IPS DF 6.9 (cell line): ENCODE results near the gene TFR2.

Experiments used
- DNase-seq: peaks from one replicate; pipeline ENCODE4 v3.0.0-alpha.2; 2013; ENCODE audit warnings: low read depth, low spot score
- H3K27ac ChIP-seq: one replicate; pipeline ENCODE4 v1.5.1; 2013; ENCODE audit warnings: low read length, control low read depth
- H3K27me3 ChIP-seq: 2 replicates; pipeline ENCODE4 v1.6.1; 2013; ENCODE audit warnings: mild to moderate bottlenecking, low read length; ENCODE audit not compliant: control insufficient read depth, insufficient read depth
- H3K36me3 ChIP-seq: 2 replicates; pipeline ENCODE4 v1.6.1; 2013; ENCODE audit warnings: low read length; ENCODE audit not compliant: control insufficient read depth, insufficient read depth
- H3K4me1 ChIP-seq: 2 replicates; pipeline ENCODE4 v1.6.1; 2013; ENCODE audit warnings: low read length; ENCODE audit not compliant: control insufficient read depth, insufficient read depth
- H3K4me3 ChIP-seq: 2 replicates; pipeline ENCODE4 v1.5.1; 2013; ENCODE audit warnings: mild to moderate bottlenecking, low read length
- H3K9me3 ChIP-seq: 2 replicates; pipeline ENCODE4 v1.6.1; 2013; ENCODE audit warnings: low read length, inconsistent platforms; ENCODE audit not compliant: control insufficient read depth, insufficient read depth
- WGBS: extraction: QIAGEN DNeasy Blood & Tissue Kit; methylation state at CpG from one replicate; pipeline ENCODE4 v1.1.7; 2013; ENCODE audit warnings: mixed read lengths, missing lambda C conversion rate; ENCODE audit not compliant: insufficient read length, insufficient coverage; 5-methylcytosine and 5-hydroxymethylcytosine counted together

The TFR2 gene

GRCh38 chr7:100641463-100641859 is at the start of gene TFR2:
Gene TFR2 (minus strand): TSS chr7:100641552. CDS start chr7:100641509, 43 bp downstream.
- H3K27me3 ChIP-seq = no peaks in the 10 kb centered on the region

DNA sequence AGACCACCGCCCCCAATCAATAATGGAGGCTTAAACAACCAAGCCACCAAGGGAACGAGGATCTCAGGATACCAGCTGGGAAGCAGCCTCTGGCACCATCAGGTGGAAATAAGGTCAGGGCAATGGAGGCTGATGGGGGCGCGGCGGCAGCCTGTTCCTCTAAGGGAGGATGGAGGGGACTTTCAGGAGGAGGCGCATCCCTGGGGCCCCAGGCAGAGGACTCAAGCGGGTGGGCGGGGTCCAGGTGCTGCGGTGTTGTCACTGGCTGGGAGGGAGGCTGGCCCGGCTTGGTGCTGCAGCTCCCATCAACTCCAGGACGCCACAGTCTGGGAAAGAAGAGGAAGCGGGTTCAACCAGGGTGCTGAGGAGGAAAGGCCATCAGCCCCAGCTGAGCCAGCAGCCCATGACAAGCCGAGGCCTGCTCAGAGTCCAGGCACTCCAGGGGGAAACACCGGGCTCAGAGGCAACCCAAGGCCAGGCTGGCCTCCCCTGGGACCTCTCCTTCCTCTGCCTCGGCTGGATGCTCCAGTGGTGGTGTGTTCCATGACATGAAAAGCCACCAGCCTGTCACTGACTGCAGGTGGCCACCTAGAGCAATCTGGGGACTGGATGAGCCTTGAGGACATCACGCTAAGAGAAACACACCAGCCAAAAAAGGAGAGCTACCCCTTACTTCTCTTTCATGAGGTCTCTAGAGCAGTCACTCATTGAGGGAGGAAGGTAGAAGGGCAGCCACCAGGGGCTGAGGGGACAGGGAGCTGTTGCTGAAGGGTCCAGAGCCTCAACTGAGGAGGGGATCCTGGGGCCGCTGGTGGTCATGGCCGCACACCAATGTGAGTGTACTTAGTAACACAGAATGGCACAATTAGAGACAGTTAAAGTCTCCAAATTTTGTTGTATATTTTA is 48.1 kb upstream of the TFR2 start:
- no peak overlapping the region for H3K4me3 ChIP-seq
- peaks cover 43% of the 10 kb centered on the region for H3K36me3 ChIP-seq
- no peaks in the 10 kb centered on the region for H3K27me3 ChIP-seq
- H3K27ac ChIP-seq = no peak overlapping the region
- no peaks in the 10 kb centered on the region for H3K9me3 ChIP-seq
- no CpG with 5 or more reads among the region's 18 CpGs for WGBS
- 0 out of 2 replicates have a peak, but pooled peaks cover 2% of the 10 kb centered on the region for H3K4me1 ChIP-seq
- no peak for DNase-seq

More at GRCh38 chr7:100641463-100641859, at the start of gene TFR2:
- Histone ChIP-seq H3K36me3 (no peaks in the 10 kb centered on the region), H3K27ac (no peak within 1 kb of the TSS), H3K9me3 (no peaks in the 10 kb centered on the region), H3K4me3 (no peak within 1 kb of the TSS), H3K4me1 (peaks cover 5% of the 10 kb centered on the region)
- no CpG with 5 or more reads among the region's 10 CpGs for WGBS
- no peak for DNase-seq

DNA sequence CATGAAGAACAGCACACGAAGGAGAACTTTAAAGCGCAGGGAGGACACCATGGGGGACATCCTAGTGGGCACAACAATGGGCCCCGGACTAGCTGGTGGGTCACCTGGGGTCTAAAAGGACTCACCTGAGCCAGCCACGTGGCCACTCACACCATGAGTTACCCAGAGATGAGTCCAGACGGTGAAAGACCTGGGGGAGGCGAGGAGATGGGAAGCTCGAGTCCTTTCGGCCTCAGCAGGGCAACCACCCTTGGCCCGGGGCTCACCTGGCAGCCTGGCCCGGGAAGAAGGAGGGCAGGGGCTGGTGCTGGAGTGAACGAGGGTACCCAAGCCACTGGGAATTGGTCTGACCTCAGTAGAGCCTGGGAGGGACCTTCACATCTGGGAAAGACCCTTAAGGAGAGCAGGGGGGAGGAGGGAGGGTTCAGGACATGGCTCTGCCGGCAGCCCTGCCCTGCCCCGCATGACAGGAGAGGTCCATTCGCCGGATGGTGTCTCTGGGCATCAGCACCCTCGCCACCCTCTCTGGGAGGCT is 47.0 kb upstream of the TFR2 start:
- H3K9me3 ChIP-seq = no peaks in the 10 kb centered on the region
- H3K27ac ChIP-seq = no peak overlapping the region
- no peak for DNase-seq
- no peak overlapping the region for H3K4me3 ChIP-seq
- no CpG with 5 or more reads among the region's 16 CpGs for WGBS
- H3K36me3 ChIP-seq = peaks cover 54% of the 10 kb centered on the region
- H3K4me1 ChIP-seq = 0 out of 2 replicates have a peak, but pooled peaks cover 2% of the 10 kb centered on the region
- H3K27me3 ChIP-seq = no peaks in the 10 kb centered on the region

DNA sequence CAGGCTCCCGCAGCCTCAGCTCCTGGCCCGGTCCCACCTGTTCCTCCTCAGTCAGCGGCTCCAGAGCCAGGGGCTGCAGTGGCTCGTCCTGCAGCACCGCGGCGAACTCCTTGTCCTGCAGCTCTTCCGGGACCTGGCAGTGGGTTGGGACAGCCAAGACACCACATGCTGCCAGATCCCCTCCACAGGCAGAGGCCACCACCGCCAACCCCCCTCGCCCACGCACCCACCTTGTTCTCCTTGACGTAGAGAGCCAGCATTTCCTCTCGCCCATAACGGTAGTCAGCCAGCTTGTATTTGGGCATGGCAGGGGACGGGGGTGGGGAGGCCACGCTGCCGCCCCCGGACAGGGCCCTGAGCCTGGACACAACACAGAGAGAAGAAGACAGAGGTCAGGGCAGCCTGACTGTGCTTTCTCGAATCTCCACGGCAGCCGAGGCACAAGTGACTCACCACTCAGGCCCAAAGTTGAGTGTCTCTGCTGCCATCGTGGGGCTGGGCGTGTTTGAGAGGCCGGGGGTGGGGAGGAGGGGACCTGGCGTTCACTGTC is 46.5 kb upstream of the TFR2 start:
- peaks cover 59% of the 10 kb centered on the region for H3K36me3 ChIP-seq
- no CpG with 5 or more reads among the region's 25 CpGs for WGBS
- peaks cover 2% of the 10 kb centered on the region; the same call in 1 of the 2 replicates for H3K4me1 ChIP-seq
- DNase-seq = no peak
- no peak overlapping the region for H3K27ac ChIP-seq
- no peaks in the 10 kb centered on the region for H3K9me3 ChIP-seq
- H3K27me3 ChIP-seq = no peaks in the 10 kb centered on the region
- H3K4me3 ChIP-seq = no peak overlapping the region

DNA sequence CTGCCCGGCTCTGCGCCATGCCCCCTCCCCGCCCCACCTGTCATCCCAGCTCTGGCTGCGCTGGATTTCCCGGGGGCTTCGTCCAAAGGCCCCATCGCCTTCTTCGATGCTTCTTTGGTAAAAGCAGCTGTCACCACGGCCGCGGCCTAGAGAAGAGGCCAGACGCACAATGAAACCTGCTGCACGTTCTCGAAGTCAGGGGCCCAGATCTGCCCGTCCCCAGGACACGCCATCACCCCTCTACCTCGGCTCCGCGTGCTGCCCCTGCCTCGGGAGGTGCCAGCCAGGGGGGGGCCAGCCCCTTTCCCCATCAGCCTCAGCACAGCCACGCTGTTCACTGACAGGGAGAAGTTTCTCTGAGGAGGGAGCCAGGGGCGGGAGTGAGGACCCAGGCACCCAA is 45.9 kb upstream of the TFR2 start:
- DNase-seq = no peak
- Histone ChIP-seq H3K27ac (no peak overlapping the region), H3K27me3 (no peaks in the 10 kb centered on the region), H3K36me3 (peaks cover 65% of the 10 kb centered on the region), H3K4me1 (peaks cover 2% of the 10 kb centered on the region; the same call in 1 of the 2 replicates), H3K9me3 (no peaks in the 10 kb centered on the region), H3K4me3 (no peak overlapping the region)
- no CpG with 5 or more reads among the region's 22 CpGs for WGBS

- no peak for DNase-seq
- no CpG with 5 or more reads among the region's 17 CpGs for whole genome bisulfite sequencing
Observed at GRCh38 chr7:100686822-100687211, 45.5 kb upstream of the TFR2 start.

DNA sequence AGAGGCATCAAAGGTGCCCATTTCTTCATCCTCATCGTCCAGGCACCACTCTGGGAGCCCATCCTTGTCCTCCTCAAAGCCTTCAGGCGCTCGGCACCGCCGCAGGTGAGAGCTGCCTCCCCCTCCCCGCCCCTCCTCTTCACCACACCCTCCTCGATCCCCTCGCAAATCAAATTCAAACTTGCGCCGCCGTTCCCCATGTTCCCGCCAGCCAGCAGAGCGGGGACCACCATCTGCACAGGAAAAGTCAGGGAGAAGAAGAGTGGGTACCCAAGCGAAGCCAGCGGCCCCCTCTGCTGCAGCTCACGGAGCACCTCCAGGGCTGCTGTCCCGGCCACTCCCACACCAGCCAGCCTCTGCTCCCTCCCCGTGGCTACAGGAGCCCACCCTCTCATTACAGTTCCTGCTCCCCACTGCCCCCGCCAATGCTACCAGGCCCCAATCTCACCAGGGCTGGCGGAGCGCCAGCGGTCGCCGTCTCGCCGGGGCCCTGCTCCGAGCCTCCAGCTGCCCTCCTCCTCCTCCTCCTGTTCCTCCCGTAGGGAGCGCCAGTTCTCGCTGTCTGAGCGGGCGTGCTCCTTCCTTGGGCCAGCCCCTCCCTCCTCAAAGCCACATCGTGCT is 45.0 kb upstream of the TFR2 start:
- WGBS = no CpG with 5 or more reads among the region's 33 CpGs
- DNase-seq = no peak
- no peak overlapping the region for H3K27ac ChIP-seq
- no peaks in the 10 kb centered on the region for H3K27me3 ChIP-seq
- no peaks in the 10 kb centered on the region for H3K9me3 ChIP-seq
- H3K4me1 ChIP-seq = peaks cover 2% of the 10 kb centered on the region; the same call in 1 of the 2 replicates
- peaks cover 74% of the 10 kb centered on the region for H3K36me3 ChIP-seq
- H3K4me3 ChIP-seq = no peak overlapping the region

More at GRCh38 chr7:100686822-100687211, 45.5 kb upstream of the TFR2 start:
- H3K27ac ChIP-seq = no peak overlapping the region
- H3K4me1 ChIP-seq = peaks cover 2% of the 10 kb centered on the region; the same call in 1 of the 2 replicates
- H3K4me3 ChIP-seq = no peak overlapping the region
- H3K27me3 ChIP-seq = no peaks in the 10 kb centered on the region
- H3K9me3 ChIP-seq = no peaks in the 10 kb centered on the region
- H3K36me3 ChIP-seq = peaks cover 69% of the 10 kb centered on the region

GRCh38 chr7:100685631-100686145 is 44.3 kb upstream of the TFR2 start:
- DNase-seq = no peak
- Histone ChIP-seq H3K36me3 (peaks cover 76% of the 10 kb centered on the region), H3K9me3 (no peaks in the 10 kb centered on the region), H3K27me3 (no peaks in the 10 kb centered on the region), H3K4me1 (no peaks in the 10 kb centered on the region; the same call in 1 of the 2 replicates), H3K4me3 (no peak overlapping the region), H3K27ac (no peak overlapping the region)
- no CpG with 5 or more reads among the region's 17 CpGs for WGBS

DNA sequence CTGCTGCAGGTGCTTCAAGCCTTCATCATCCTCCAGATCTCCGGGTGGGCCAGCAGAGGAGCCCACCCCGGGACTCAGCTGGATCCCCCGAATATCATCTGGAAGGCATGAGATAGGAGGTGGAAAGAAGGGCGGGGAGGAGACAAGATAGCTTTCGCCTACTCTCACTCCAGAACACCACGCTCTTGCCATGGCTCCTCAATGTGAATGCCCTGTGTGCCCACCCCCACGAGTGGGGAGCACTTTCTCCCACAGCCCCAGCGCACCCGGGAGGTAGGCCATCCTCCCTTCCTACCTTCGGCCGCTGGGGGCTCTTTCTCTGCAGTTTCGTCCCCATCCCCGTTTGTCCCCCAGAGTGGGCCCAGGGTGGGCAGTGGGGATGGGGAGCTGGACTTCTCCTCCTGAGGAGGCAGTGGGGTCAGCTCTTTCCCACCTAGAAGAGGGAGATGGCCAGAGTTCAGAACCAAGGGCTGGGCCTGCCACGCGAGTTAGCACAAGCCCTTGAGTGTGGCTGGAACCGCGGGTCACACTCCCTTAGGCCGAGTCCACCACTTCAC is 43.8 kb upstream of the TFR2 start:
- H3K9me3 ChIP-seq = no peaks in the 10 kb centered on the region
- no CpG with 5 or more reads among the region's 18 CpGs for WGBS
- no peak overlapping the region for H3K4me3 ChIP-seq
- H3K27me3 ChIP-seq = no peaks in the 10 kb centered on the region
- H3K27ac ChIP-seq = no peak overlapping the region
- peaks cover 77% of the 10 kb centered on the region for H3K36me3 ChIP-seq
- no peaks in the 10 kb centered on the region; the same call in 1 of the 2 replicates for H3K4me1 ChIP-seq
- DNase-seq = no peak
